Right lobe of liver (tissue), 6 donors: ENCODE data around the gene TUBA1B. TPM values are rescaled to one million over a fixed set of nuclear protein-coding genes. Genes with fewer than 3 reads are reported as not detected.

Experiments used
- ATAC-seq, 4 donors: fragments of 200-7000 bp; cut with Tn5 transposase; one replicate each; pipeline ENCODE4 v1.9.1; 2020; ENCODE audit warnings: mild to moderate bottlenecking in 4 of 4, moderate library complexity in 4 of 4
- DNase-seq, 3 donors: peaks; one replicate each; pipeline ENCODE4 v3.0.0-alpha.2; 2020
- H3K27ac ChIP-seq, 3 donors: fragments of 200-600 bp; one replicate each; pipeline ENCODE4 v1.8.0; 2022
- H3K27me3 ChIP-seq, 2 donors: fragments of 200-600 bp; one replicate each; pipeline ENCODE4 v1.8.0; 2022
- H3K36me3 ChIP-seq, 4 donors: fragments of 200-600 bp; sonication (generic) in 1 of 4; one replicate each; pipeline versions ENCODE4 v1.5.1 to v1.8.0; 2017 to 2022; ENCODE audit warnings: control low read depth in 1 of 4
- H3K4me1 ChIP-seq, 4 donors: fragments of 200-600 bp; sonication (generic) in 1 of 4; one replicate each; pipeline versions ENCODE4 v1.5.1 to v1.8.0; 2017 to 2022; ENCODE audit warnings: control low read depth in 1 of 4
- H3K4me3 ChIP-seq, 3 donors: fragments of 200-600 bp; one replicate each; pipeline ENCODE4 v1.8.0; 2022
- H3K9me3 ChIP-seq, 4 donors: fragments of 200-600 bp; sonication (generic) in 1 of 4; one replicate each; pipeline versions ENCODE4 v1.5.1 to v1.8.0; 2017 to 2022; ENCODE audit warnings: control low read depth in 1 of 4
- POLR2A ChIP-seq: fragments of 450-650 bp; IDR thresholded peaks from one replicate; pipeline ENCODE4 v1.6.1; 2017; ENCODE audit warnings: antibody characterized with exemption, mild to moderate bottlenecking
- WGBS: methylation state at CpG from one replicate; pipeline ENCODE4 v1.1.6; 2018; ENCODE audit warnings: low coverage, low lambda C conversion rate; ENCODE audit not compliant: insufficient coverage; ENCODE audit errors: missing lambda C conversion rate; 5-methylcytosine and 5-hydroxymethylcytosine counted together
- intact Hi-C, 2 donors: fragments of 100-400 bp; cut with DNase I; formaldehyde crosslinking; loops; one replicate each; pipeline versions ENCODE4 v1.11.2 to v1.14.1; 2022
- small RNA-seq, 2 experiments: library from RNA; depleted of rRNA; stranded (forward); fragments of <200 nt; gene quantifications; one replicate each; pipeline ENCODE3, GENCODE V24; 2016
- total RNA-seq, 6 experiments: library from RNA; depleted of rRNA in 2 of 6; stranded (reverse); fragments of >200 nt in 2 of 6; fragmentation: NEBNext Ultra II Directional in 3 of 6; extraction: Animal tissue kit (Norgen Biotek cat#: 25700) in 3 of 6; gene quantifications; one replicate each; pipeline versions ENCODE4 v1.1.0 to v1.2.4, GENCODE V29; 2016 to 2023
- TF ChIP-seq, protein P1 (sequence below), 4 donors: fragments of 200-600 bp in 3 of 4; fragments of 450-650 bp in 1 of 4; IDR thresholded peaks; one replicate each; pipeline versions ENCODE4 v1.5.1 to v1.8.0; 2016 to 2022; ENCODE audit warnings: antibody characterized with exemption in 4 of 4, mild to moderate bottlenecking in 2 of 4
- donor health status: DM: no; HTN: yes; CAD: no.
- donor health status: DM: no; HTN: no; CAD: no.
- donor health status: DM: no; HTN: no; CAD: no.
- donor health status: DM: no; HTN: yes; CAD: no.
- donor health status: DM: no; HTN: yes; CAD: no.

Gene TUBA1B
- total RNA-seq, 6 experiments from 2014 or later, result 90.3 to 370 (median 174) TPM

DNA sequence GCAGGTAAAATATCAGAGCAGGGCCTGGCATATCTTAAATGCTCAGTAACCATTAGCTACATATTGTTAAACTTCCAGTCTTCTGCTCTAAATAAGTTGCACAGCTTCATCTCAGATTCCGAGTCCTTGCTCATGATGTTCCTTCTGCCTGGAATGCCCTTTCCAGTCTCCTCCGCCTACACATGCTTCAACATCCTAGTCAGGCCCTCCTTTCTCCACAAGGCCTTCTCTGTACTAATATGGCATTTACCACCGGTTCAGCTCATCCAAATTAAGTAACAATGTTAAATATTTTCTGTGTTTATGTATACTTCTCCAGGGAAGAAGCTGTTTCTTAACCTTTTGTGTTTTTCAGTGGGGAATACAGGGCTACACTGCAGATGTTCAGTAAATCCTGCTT is 45.1 kb downstream of the TUBA1B start:
- Histone ChIP-seq H3K27ac (no peak overlapping the region), H3K4me1 (peaks cover 0 to 15% (median 0%) of the 10 kb centered on the region in 4 donors), H3K9me3 (no peaks in the 10 kb centered on the region), H3K27me3 (no peaks in the 10 kb centered on the region), H3K4me3 (no peak overlapping the region), H3K36me3 (no peaks in the 10 kb centered on the region)
- no peak for TF ChIP-seq POLR2A
- TF ChIP-seq, protein P1, sequence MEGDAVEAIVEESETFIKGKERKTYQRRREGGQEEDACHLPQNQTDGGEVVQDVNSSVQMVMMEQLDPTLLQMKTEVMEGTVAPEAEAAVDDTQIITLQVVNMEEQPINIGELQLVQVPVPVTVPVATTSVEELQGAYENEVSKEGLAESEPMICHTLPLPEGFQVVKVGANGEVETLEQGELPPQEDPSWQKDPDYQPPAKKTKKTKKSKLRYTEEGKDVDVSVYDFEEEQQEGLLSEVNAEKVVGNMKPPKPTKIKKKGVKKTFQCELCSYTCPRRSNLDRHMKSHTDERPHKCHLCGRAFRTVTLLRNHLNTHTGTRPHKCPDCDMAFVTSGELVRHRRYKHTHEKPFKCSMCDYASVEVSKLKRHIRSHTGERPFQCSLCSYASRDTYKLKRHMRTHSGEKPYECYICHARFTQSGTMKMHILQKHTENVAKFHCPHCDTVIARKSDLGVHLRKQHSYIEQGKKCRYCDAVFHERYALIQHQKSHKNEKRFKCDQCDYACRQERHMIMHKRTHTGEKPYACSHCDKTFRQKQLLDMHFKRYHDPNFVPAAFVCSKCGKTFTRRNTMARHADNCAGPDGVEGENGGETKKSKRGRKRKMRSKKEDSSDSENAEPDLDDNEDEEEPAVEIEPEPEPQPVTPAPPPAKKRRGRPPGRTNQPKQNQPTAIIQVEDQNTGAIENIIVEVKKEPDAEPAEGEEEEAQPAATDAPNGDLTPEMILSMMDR (IDR thresholded peaks at IDR 0.05), result no peak
- 77% methylated on average over 3 of the region's 3 CpGs for WGBS
- DNase-seq (no peak), ATAC-seq (no peak)
- intact Hi-C loops, result no loop called here

DNA sequence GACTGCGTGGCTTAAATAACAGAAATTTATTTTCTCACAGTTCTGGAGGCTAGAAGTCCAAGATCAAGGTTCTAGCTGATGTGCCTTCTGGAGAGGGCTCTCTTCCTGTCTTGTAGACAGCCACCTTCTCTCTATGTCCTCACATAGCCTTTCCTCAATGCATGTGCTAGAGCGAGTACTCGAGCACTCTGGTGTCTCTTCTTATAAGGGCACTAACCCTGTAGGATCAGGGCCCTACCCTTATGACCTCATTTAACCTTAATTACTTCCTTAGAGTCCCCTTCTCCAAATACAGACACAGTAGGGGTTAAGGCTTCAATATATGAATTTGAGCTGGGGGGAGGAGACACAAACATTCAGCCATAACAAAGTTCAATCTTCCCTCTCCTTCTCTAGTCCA is 46.8 kb downstream of the TUBA1B start:
- TF ChIP-seq POLR2A, result no peak
- TF ChIP-seq, protein P1 (IDR thresholded peaks at IDR 0.05), result no peak

DNA sequence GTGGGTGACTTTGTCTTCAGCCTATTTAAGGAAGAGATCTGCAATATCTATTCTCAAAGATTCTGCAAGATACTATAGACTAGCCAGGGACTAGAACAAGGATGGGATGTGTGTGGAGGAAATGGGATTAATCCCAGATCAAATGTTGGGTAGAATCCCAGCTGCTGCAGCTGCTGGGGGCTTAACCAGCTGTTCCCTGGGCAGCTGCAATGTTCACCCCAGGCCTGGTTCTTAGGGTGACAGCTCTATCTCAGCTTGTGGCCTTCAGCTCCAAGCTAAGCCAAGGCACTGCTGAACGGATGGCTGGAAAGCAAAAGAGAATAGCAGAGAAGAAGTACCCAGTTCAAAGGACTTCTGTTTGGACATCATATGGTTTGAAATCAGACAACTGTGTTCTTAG is 51.4 kb downstream of the TUBA1B start:
- no peaks in the 10 kb centered on the region for H3K9me3 ChIP-seq
- H3K27me3 ChIP-seq, result no peaks in the 10 kb centered on the region
- no peak for TF ChIP-seq POLR2A
- TF ChIP-seq, protein P1 (IDR thresholded peaks at IDR 0.05), result no peak
- DNase-seq (no peak), ATAC-seq (no peak)
- H3K4me1 ChIP-seq, result no peaks in the 10 kb centered on the region
- intact Hi-C loops, result no loop called here
- no peak overlapping the region for H3K4me3 ChIP-seq
- no peak overlapping the region for H3K27ac ChIP-seq
- 64% methylated on average over 1 of the region's 1 CpG for WGBS
- no peaks in the 10 kb centered on the region for H3K36me3 ChIP-seq

More for the DNA sequence above, 46.8 kb downstream of the TUBA1B start:
- 96% methylated on average over 3 of the region's 3 CpGs for WGBS
- intact Hi-C loops, result no loop called here
- Histone ChIP-seq H3K27ac (no peak overlapping the region), H3K27me3 (no peaks in the 10 kb centered on the region), H3K4me3 (no peak overlapping the region), H3K4me1 (peaks cover 0 to 3% (median 0%) of the 10 kb centered on the region in 4 donors), H3K36me3 (no peaks in the 10 kb centered on the region), H3K9me3 (no peaks in the 10 kb centered on the region)
- ATAC-seq (no peak), DNase-seq (no peak)

Small RNAs within 50 kb of the gene (small RNA-seq; reads per million reads assigned to genes)
- 0 reads per million in 2 experiments for gene RF00019

Other genes with a start within 250 kb of the TUBA1B start
- gene FKBP11, start 205.9 kb downstream of the TUBA1B start, total RNA-seq, result 10 to 100 TPM; 34.9 to 59.5 (median 52.5) TPM
- 10 to 100 TPM; 30.9 to 50.7 (median 47.2) TPM for gene ARF3, start 173.9 kb downstream of the TUBA1B start, total RNA-seq
- gene WNT10B, start 159.7 kb downstream of the TUBA1B start, total RNA-seq, result under 1 TPM in 2 of 6 experiments, not detected in 4; 0.12 TPM
- gene WNT1, start 153.1 kb downstream of the TUBA1B start, total RNA-seq, result not detected
- under 1 TPM in 2 of 6 experiments, not detected in 4; 0.18 to 0.19 TPM for gene DDN, start 132.0 kb downstream of the TUBA1B start, total RNA-seq
- gene PRKAG1, start 112.6 kb downstream of the TUBA1B start, total RNA-seq, result 10 to 100 TPM; 24.8 to 36.2 (median 30.1) TPM
- gene KMT2D, start 70.6 kb downstream of the TUBA1B start, total RNA-seq, result 10 to 100 TPM; 28.6 to 35.4 (median 33.3) TPM
- under 1 TPM in 5 of 6 experiments, not detected in 1; 0.17 to 0.60 (median 0.43) TPM for gene RHEBL1, start 61.4 kb downstream of the TUBA1B start, total RNA-seq
- under 1 TPM in 3 of 6 experiments, not detected in 3; 0.04 to 0.13 (median 0.07) TPM for gene DHH, start 36.6 kb downstream of the TUBA1B start, total RNA-seq
- gene LMBR1L, start 20.5 kb downstream of the TUBA1B start, total RNA-seq, result 10 to 100 TPM; 12.2 to 34.5 (median 16.3) TPM
- gene TUBA1A, start 57.7 kb upstream of the TUBA1B start, total RNA-seq, result 10 to 100 TPM in 2 of 6 experiments, 1 to 10 TPM in 4; 3.8 to 18.9 (median 5.8) TPM
- gene TUBA1C, start 133.7 kb upstream of the TUBA1B start, total RNA-seq, result 100 to 1,000 TPM in 2 of 6 experiments, 10 to 100 TPM in 4; 40.6 to 224 (median 68.7) TPM
- not detected for gene PRPH, start 163.8 kb upstream of the TUBA1B start, total RNA-seq
- gene TROAP, start 191.9 kb upstream of the TUBA1B start, total RNA-seq, result 1 to 10 TPM in 2 of 6 experiments, under 1 TPM in 4; 0.24 to 2.6 (median 0.93) TPM
- gene C1QL4, start 205.8 kb upstream of the TUBA1B start, total RNA-seq, result not detected
- gene DNAJC22, start 215.5 kb upstream of the TUBA1B start, total RNA-seq, result 10 to 100 TPM; 36.5 to 49.1 (median 43.7) TPM
- gene SPATS2, start 236.1 kb upstream of the TUBA1B start, total RNA-seq, result 1 to 10 TPM; 3.2 to 6.1 (median 4.4) TPM